Fibroblast of the aortic adventitia (primary cell): ENCODE results near the gene FAM43A. TPM values are rescaled to one million over a fixed set of nuclear protein-coding genes. Genes with fewer than 3 reads are reported as not detected.

Source experiments
- DNase-seq: peaks from one replicate; pipeline ENCODE4 v3.0.0-alpha.2; 2010; ENCODE audit warnings: low read depth
- H3K4me3 ChIP-seq: 2 replicates; pipeline ENCODE4 v1.5.1; 2011; ENCODE audit warnings: low read depth, mild to moderate bottlenecking, control low read depth, low read length, moderate library complexity
- CTCF ChIP-seq: IDR thresholded peaks from 2 replicates; pipeline ENCODE4 v1.5.1; 2011; ENCODE audit warnings: mild to moderate bottlenecking, low read length, control low read depth, inconsistent platforms; ENCODE audit not compliant: insufficient read depth
- total RNA-seq: library from RNA; depleted of rRNA; stranded (reverse); fragments of >200 nt; gene quantifications from 2 replicates; pipeline ENCODE4 v1.2.3, GENCODE V29; 2012; ENCODE audit warnings: low replicate concordance

The FAM43A gene
- total RNA-seq, 1 donor, result 12.7 TPM

- H3K4me3 ChIP-seq, result no peak overlapping the region
- no peak for TF ChIP-seq CTCF
- no peak for DNase-seq
Measured at GRCh38 chr3:194683380-194683779, 2.3 kb upstream of the FAM43A start.

- DNase-seq, result no peak
- H3K4me3 ChIP-seq, result peak overlapping the region; percentile 80
Measured at GRCh38 chr3:194685065-194685717, 492 bp upstream of the FAM43A start.

GRCh38 chr3:194686414-194686815 is 732 bp downstream of the FAM43A start:
- TF ChIP-seq CTCF, result no peak
- DNase-seq, result no peak
- H3K4me3 ChIP-seq, result peak overlapping the region; percentile 80

More at GRCh38 chr3:194685065-194685717, 492 bp upstream of the FAM43A start:
- TF ChIP-seq CTCF, result no peak

GRCh38 chr3:194686816-194687637 is 1.3 kb downstream of the FAM43A start:
- H3K4me3 ChIP-seq, result peak overlapping the region; percentile 80
- TF ChIP-seq CTCF, result no peak
- DNase-seq, result peak; percentile 68

GRCh38 chr3:194687638-194688199 is 2.0 kb downstream of the FAM43A start:
- H3K4me3 ChIP-seq, result peak overlapping the region; percentile 80
- peak; percentile 53 for DNase-seq
- no peak for TF ChIP-seq CTCF

- no peak for TF ChIP-seq CTCF
- DNase-seq, result peak; percentile 47
- peak overlapping the region; percentile 80 for H3K4me3 ChIP-seq
Measured at GRCh38 chr3:194688200-194688740, 2.6 kb downstream of the FAM43A start.
